CD4-positive, alpha-beta T cell treated with Interleukin-4 for 1 hour (primary cell): Measurements from ENCODE around the gene MAPK1IP1L.
"Not testable (repeated sequence)": the region's sequence is repeated elsewhere in the genome, so short reads cannot be mapped to it uniquely, and the experiment has no call there.

Experiments
- DNase-seq, 2 donors: peaks; one replicate each; pipeline ENCODE4 v3.0.0-alpha.2; 2020 to 2022

The MAPK1IP1L gene

DNA sequence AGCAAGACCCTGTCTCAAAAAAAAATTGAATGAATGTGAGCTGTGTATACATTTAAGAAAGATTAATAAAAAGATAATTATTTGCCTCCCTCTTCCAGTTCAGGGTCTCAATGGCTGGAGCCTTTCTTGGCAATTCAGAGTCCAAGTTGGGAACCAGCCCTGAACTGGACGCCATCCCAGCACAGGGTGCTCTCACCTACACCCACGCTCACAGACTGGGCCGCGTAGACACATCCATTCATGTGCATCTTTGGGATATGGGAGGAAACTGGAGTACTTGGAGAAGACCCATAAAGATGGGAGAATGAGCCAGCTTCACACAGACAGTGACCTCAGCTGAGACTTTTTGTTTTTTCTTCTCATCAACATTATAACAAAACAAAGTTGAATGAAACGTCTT, 6.5 kb downstream of the MAPK1IP1L start:
- no peak for DNase-seq

DNA sequence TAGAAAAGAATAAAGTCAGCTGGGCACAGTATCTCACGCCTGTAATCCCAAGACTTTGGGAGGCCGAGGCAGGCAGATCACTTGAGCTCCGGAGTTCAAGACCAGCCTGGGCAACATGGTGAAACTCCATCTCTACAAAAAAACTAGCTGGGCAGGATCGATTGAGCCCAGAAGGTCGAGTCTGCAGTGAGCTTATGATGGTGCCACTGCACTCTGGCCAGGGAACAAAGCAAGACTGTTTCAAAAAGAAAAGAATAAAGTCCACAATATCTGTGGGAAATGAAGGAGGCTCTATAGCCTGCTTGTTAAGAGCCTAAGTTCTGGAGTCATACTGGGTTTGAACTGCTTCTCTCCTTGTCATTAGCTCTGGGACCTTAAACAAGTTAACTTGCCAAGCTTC, 7.9 kb downstream of the MAPK1IP1L start:
- DNase-seq: no peak

DNA sequence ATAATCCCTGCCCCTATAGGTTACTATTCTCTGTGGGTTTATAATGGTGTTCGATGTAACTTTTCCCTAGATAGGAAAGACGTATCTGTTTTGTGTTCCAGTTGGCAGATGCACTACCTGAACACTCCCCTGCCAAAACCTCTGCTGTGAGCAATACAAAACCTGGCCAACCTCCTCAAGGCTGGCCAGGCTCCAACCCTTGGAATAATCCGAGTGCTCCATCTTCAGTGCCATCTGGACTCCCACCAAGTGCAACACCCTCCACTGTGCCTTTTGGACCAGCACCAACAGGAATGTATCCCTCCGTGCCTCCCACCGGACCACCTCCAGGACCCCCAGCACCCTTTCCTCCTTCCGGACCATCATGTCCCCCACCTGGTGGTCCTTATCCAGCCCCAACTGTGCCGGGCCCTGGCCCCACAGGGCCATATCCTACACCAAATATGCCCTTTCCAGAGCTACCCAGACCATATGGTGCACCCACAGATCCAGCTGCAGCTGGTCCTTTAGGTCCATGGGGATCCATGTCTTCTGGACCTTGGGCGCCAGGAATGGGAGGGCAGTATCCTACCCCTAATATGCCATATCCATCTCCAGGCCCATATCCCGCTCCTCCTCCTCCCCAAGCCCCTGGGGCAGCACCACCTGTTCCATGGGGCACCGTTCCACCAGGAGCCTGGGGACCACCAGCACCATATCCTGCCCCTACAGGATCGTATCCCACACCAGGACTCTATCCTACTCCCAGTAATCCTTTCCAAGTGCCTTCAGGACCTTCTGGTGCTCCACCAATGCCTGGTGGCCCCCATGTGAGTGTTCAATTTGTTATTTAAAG, 11.3 kb downstream of the MAPK1IP1L start:
- no peak for DNase-seq

DNA sequence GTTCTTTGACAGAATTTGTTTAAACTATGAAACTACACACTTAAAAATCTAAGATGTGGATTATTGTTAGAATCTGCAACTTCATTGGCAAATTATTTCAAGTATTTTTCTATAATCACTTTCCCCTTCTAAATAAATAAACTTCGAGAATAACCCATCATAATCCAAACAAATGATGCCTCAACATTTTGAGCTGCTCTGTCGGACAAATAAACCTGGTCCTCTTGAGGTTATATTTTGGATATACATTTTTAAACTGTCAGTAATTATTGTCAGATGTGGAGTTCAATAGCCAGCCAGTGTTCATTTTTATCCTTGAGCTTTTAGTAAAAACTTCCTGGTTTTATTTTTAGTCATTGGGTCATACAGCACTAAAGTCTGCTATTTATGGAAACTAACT, 13.4 kb downstream of the MAPK1IP1L start:
- DNase-seq: not testable (repeated sequence)

DNA sequence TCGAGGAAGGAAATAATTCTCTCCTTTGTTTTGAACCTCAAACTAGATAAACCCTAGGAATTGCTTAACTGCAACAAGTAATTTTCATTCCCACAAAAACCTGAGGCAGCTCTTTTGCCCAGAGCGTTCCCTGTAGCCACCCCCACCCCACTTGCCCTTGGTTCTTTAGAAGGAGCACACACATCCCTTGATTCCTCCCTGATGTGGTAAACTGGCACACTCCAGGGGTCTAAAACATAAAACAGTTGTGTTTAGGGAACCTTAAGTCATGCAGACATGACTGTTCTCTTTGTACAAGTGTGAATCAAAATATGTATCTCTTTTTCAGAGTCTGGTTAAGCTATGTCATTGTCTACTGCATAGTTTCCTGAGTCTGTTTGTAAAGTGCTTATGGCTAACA, 14.0 kb downstream of the MAPK1IP1L start:
- DNase-seq: no peak

DNA sequence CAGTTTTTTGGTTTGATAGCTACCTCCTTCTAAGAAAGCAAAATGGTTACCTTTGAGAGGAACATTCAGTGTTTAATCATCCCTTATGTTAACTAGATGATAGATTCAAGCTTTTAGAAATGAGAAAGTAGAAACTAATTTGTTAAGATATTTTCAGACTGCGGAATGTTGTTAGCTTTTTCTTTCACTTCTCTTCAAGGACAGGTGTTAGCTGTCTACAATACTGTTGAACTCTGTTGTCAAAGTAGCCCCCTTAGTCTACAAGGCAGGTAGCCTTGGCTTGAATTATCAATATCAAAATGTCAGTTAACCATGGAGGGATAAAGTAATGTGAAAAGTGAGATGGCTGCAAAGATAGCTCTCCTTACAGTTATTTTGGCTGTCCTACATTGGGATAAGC, 14.8 kb downstream of the MAPK1IP1L start:
- no peak for DNase-seq

DNA sequence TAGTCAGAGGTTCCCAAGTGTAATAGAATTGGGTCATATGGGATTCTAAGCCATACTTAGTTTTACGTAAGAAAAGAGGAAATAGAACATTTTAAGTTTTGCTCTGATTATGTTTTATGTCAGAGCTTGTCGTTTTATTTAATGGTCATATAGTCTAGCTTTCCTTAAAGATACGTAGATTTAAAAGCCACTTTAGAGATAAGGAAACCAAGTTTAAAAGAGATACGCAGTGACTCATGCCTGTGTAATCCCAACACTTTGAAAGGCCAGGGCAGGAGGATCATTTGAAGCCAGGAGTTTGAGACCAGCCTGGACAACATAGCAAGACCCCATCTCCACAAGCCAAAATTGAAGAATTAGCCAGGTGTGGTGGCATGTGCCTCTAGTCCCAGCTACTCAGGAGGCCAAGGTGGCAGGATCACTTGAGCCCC, 19.5 kb downstream of the MAPK1IP1L start:
- no peak for DNase-seq

DNA sequence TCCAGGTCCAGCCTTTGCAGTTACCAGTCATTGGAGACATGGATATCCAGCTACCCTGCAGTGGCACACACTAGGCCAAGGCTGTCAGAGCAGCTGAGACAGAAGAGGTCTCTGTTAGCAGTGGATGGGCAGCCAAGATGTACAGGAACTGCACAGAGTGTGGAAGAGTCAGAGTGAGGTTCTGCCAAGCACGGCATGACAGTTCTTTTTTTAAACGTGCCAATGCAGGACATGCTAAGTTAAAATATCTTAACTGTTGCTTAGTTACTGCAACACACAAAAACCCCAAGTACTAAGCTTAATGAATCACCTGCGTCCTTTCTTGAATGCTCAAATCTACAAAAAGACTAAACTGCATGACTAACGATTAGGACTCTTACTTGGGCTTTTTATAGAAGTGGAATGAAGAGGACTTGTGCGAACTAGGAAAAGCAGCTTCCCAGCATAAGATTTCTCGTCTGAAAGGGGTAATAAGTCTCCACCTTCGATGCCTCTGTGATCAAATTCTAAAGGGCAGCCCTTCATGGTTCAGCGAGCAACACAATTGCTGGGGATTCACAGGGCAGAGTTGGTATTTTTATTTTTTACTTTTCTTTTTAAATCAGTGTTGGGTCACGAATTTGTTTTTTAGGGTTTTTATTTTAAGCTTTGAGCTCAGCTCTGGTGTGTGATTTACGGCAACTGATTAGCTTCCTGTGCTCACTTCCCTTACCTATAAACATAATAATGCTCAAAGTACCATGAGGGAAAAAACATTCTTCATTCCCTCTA, 20.6 kb downstream of the MAPK1IP1L start:
- peak; percentile 42 to 44 for DNase-seq

DNA sequence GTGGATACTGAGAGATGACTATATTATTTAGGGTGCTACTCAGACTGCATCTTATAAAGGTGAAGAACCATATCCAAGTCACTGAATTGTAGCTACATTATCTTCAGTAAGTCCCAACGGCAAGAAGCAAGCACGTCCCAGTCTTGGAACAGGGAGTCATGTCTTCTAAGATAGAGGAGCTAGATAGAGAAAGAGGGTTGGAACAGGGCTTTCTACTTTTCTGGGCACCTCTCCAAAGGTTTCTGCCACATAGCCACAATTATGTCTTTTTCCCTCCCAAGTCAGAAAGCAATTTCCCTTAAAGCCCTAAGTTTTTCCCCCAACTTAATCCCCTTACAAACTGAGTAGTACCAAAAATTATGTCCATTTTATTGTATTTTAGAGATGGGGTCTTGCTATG, 22.4 kb downstream of the MAPK1IP1L start:
- no peak for DNase-seq

DNA sequence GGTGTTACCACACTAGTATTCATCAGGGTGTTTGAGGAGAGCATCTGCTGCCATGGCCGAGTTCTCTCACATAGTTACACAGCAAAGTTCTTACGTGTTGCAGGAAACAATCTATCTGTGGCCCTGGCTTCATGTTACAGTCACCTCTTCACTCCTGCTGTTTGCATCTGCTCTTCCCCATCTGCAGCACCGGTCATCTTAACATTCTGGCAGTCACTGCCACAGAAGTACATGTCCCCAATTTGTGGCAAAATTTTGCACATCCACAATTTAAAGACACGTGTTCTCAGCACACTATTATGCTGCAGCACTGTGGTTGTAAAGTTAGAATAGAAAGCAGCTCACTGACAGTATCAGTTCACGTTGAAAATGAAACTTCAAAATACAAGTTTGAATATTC, 23.2 kb downstream of the MAPK1IP1L start:
- DNase-seq: no peak

DNA sequence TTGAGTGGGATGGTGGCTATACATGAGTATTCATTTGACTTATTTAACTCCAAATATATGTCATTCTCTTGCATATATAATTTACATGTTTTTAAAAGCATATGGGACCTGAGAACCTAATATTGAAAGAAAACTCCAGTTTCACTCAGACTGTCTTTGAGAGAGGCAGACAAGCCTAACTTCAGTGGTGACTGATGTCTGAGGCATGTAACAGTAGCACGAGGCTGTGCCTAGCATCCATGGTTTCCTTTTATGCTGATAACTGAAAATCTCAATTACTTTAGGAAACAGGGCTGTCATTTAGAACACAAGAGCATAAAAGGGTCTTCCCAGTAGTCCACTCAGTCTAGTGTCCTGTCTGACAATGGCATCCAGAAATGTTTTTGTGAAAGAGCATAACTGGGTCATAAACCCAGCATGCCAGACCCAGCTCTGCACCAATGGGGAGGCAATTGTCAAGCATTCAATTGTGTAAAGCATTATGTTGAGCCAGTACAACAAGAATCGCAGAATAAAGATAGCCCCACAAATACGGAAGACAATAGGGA, 24.3 kb downstream of the MAPK1IP1L start:
- DNase-seq: no peak

DNA sequence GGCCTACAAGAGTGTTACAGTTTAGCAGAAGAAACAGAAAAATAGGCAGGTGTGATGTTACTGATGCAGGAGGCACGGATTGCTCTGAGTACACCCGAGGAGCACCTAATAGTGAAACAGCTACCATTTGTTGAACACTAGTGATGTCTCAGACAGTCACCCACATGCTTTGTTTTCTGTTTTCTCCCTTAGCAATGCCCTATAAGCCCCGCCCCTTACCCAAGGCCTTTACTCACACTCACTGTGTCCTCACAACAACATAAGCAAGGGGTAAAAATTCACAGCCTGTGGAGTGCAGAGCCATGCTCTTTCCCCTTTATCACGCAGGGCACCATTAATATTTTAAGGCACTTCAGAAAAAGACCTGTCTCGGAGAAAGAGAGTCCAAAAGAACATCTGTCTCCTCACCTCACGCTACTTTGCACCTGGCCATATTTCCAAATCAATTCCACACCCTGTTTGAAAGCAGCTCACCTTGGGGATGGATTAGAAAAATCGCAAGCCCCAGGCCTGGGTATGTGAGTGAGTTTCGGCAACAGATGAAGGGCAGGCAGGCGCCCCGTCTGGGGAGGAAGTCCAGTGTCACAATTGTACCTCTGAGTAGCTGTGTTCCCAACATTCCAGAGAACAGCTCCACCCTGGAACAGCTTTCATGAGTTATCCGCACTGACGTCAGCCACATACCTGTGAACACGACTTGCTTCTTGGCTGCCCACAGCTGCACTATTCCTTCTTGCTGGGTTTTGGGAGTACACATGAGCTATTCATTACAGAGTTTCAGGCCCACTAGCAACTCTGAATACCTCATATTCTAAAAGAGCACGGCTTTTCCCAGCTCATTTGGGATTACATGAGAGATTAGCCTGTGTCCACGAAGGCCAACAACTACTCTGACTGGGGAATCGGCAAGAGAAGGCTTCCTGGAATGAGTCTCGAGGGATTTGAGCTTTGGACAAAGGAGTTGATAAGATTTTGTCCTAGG, 26.0 kb downstream of the MAPK1IP1L start:
- DNase-seq: peak; percentile 20 to 25

DNA sequence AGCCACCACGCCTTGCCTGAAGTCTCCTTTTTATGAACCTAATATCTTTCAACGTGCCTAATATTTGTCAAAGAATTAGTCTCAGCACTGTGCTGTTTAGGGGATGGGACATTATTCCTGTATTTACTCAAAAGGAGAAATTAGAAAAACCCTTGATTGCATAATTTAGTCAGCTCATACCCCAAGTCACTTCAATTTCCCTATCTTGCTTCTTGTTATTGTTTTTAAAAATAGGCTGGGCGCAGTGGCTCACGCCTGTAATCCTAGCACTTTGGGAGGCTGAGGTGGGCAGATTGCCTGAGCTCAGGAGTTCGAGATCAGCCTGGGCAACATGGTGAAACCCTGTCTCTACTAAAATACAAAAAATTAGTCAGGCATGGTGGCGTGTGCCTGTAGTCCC, 28.5 kb downstream of the MAPK1IP1L start:
- not testable (repeated sequence) for DNase-seq

DNA sequence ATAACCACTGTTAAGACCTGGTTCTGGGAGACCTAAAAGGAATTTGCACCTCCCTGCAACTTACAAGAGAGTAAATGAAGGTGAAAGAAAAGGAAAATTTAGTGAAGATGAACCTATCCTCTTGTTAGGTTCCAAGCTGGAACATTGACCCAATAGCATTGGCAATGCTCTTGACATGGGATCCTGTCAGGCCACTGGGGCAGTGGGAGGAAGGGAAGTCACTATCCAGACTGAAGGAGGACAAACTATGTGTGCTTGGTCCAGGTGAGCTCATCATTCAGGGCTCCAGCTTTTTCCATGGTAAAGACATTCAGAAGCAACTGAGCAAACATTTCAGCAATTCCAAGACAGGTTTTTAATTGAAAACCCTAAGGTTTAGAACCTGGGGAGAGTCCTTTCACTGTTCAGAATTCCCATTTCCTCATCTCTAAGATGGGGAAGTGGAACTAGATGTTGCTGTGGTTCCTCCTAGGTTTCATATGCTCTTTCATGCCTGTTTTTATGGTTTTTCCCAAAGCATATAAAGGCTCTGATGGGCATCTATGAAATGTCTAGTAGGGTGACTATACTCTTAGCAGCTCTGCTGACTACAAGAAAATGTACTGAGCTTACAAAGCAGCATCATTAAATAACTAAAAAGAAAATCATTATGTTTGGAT, 33.1 kb downstream of the MAPK1IP1L start:
- no peak for DNase-seq

DNA sequence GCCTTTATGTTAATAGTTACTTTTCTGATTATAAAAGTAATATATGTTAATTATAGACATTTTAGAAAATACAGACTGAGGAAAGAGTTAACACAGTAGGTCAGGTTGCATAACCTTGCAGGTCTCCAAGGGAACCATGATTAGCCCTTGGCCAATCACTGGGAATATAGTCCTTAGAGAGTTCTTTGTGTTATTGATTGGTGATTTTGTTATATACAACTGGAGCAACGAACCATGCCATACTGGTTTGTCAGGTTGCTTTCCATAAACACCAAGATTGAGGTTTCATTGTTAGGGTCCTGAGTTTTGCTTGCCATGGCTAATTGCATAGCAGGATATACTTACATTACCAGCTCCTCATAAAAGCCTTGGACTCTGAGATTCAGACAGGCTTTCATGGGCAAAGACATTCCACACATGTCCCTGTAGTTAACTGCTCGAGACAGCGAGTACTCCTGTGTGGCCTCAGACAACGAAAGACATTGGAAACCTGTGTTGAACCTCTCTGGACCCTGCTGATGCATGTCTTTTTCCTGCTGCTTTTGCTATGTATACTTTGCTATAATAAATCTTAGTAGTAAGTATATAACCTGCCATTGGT, 33.7 kb downstream of the MAPK1IP1L start:
- no peak for DNase-seq

DNA sequence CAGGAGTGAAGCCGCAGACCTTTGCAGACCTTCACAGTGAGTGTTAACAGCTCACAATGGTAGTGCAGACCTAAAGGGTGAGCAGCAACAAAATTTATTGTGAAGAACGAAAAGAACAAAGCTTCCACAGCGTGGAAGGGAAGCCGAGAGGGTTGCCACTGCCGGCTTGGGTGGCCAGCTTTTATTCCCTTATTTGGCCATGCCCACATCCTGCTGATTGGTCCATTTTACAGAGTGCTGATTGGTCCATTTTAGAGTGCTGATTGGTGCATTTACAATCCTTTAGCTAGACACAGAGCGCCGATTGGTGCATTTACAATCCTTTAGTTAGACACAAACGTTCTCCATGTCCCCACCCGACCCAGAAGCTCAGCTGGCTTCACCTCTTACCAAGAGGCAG, 35.5 kb downstream of the MAPK1IP1L start:
- DNase-seq: no peak

DNA sequence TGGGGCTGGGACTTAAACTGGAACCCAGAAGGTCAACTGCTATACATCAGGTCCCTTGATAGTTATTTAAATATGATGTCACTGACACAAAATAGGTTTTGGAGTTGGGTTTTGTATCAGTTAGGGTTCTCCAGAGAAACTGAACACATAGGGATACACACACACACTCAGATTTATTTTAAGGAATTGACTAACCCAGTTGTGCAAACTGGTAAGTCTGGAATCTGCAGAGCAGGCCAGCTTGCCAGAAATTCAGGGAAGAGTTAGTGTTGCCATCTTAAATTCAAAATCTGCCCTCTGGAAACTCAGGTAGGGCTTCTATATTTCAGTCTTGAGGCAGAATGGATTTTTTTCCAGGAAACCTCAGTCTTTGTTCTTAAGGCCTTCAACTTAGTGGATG, 36.9 kb downstream of the MAPK1IP1L start:
- no peak for DNase-seq

DNA sequence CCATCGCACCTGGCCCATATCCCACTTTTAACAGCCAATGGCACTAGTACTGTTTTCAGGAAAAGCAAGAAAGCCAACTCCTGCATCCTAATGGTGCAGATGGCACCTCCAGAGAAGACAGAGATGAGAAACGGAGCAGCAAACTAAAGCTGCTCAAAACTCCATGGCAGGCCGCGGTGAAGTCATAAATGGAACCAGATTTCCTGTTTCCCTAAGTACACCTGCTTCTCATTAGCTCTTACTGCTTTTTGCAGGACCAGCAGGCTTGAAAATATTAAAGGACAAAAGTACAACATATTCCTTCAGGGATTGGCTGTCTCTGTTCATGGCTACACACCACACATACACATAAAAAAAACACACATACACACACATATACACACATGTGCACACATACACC, 40.9 kb downstream of the MAPK1IP1L start:
- no peak for DNase-seq

DNA sequence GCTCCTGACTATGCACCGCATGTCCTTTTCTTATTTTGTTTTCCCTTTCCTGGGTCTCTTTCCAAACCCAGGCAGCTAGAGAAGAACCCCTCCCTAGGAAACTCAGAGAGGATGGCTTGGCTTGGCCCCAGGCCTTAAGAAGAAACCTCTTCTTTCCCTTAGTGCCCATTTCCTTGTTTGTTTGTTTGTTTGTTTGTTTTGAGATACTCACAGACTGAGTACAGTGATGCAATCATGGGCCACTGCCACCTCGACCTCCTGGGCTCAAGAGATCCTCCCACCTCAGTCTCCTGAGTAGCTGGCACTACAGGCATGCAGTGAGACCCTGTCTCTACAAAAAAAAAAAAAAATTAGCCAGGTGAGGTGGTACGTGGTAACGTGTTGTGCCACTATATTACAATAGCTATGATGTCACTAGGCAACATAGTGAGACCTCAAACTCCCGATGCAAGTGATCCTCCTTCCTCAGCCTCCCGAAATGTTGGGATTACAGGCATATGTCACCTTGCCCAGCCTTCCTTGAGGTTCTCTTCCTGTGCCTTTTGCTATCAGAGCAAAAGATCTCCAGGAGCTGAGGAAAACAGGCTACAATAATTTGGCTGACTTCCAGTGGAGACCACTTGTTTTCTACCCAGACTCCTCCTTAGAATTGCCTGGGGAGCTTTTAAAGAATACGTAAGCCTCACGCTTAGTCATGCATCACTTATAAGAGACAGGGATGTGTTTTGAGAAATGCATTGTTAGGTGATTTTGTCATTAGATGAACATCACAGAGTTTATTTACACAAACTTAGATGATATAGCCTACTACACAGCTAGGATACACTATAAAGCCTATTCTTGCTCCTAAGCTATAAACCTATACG, 43.1 kb downstream of the MAPK1IP1L start:
- no peak for DNase-seq

DNA sequence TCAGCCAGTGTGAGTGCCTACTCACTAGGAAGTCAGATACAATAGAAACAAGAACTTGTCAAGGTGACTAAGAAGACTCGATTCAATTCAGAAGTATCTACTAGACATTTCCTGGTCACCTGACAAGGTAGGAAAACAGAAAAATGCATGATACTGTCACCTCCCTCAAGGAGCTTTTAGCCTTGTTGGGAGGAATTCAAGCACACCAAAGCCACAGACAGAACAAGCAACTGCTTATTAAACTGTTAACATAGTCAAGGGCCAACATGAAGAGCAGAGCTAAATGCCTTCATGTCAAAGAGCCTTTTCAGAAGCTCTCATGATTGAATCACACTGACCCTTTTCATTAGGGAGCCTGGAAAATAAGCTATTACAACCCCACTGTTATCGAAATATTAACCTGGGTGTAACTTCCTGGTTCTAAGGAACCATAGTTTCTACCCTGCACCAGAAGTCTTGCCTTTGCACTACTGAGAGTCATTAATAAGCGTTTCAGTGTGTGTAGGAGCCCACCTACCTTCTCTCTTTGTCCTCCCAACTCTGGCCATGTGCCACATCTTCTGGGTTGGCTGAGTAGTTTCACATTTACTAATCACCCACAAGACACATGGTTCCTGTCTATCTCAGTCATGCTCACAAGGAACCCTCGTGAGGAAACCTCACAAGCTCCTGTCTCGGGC, 46.6 kb downstream of the MAPK1IP1L start:
- DNase-seq: peak; percentile 48 to 56
